Measurements from ENCODE around the gene RETN. TPM values are rescaled to one million over a fixed set of nuclear protein-coding genes. Genes with fewer than 3 reads are reported as not detected.
A peak's percentile ranks its signal among the peaks of the same experiment; 100 is the strongest.

The RETN gene
- total RNA-seq, 1 experiment from 2014 or later, result not detected

- H2AFZ ChIP-seq (ENCODE audit: low read depth, low read length, poor library complexity, severe bottlenecking), result no peak overlapping the region
- H3K4me3 ChIP-seq (replicated peaks in 1 of 2; ENCODE audit: low read depth in 1 of 2, low read length in 2 of 2), result no peak overlapping the region
- no peak overlapping the region for H3K4me2 ChIP-seq (ENCODE audit: low read length)
- H3K9me2 ChIP-seq (ENCODE audit: insufficient read depth), result no peaks in the 10 kb centered on the region
- ATAC-seq (no peak), DNase-seq (ENCODE audit: low read depth, low spot score) (no peak)
- H3K27ac ChIP-seq (ENCODE audit: low read depth, low read length), result no peak overlapping the region
- no peaks in the 10 kb centered on the region for H3K27me3 ChIP-seq (ENCODE audit: insufficient read depth, low read length)
- CTCF ChIA-PET, result interaction anchor here (1.0 to 1.1 kb wide), 3 partner anchors 12 to 158 kb away, joined by 3 to 7 read pairs (median 4); no protein-coding TSS in a partner anchor
- peaks cover 6 to 22% of the 10 kb centered on the region in 2 experiments; a peak in 3 of 4 replicates for H3K4me1 ChIP-seq (ENCODE audit: control insufficient read depth in 1 of 2, insufficient read depth in 2 of 2, low read length in 2 of 2)
- RAD21 ChIA-PET (ENCODE audit: low non-redundant PET in 1 of 2, low total read pairs in 2 of 2, uncharacterized antibody in 2 of 2, unreplicated experiment in 2 of 2), result no interaction called here
- TF ChIP-seq, protein P1, sequence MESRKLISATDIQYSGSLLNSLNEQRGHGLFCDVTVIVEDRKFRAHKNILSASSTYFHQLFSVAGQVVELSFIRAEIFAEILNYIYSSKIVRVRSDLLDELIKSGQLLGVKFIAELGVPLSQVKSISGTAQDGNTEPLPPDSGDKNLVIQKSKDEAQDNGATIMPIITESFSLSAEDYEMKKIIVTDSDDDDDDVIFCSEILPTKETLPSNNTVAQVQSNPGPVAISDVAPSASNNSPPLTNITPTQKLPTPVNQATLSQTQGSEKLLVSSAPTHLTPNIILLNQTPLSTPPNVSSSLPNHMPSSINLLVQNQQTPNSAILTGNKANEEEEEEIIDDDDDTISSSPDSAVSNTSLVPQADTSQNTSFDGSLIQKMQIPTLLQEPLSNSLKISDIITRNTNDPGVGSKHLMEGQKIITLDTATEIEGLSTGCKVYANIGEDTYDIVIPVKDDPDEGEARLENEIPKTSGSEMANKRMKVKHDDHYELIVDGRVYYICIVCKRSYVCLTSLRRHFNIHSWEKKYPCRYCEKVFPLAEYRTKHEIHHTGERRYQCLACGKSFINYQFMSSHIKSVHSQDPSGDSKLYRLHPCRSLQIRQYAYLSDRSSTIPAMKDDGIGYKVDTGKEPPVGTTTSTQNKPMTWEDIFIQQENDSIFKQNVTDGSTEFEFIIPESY (IDR thresholded peaks at IDR 0.05; ENCODE audit: extremely low read depth, insufficient replicate concordance, low read length), result no peak
- TF ChIP-seq SIN3A (IDR thresholded peaks at IDR 0.05; ENCODE audit: low read depth), result no peak
- TF ChIP-seq CTCF (IDR thresholded peaks at IDR 0.05 in 2 of 3, conservative IDR thresholded peaks at IDR 0.05 in 1 of 3; ENCODE audit: borderline replicate concordance in 1 of 3, insufficient read depth in 1 of 3, low read depth in 2 of 3, low read length in 2 of 3), result peak in 2 of 3 experiments; percentile 22 to 42; a peak in 4 of 6 replicates
- no peak for TF ChIP-seq RAD21 (IDR thresholded peaks at IDR 0.05; ENCODE audit: low read depth)
- H3K9ac ChIP-seq (ENCODE audit: low read length), result no peak overlapping the region
- H3K79me2 ChIP-seq (ENCODE audit: insufficient read depth, low read length), result peaks cover 17% of the 10 kb centered on the region
- intact Hi-C loops (cut with micrococcal nuclease), result no loop called here
- POLR2A ChIA-PET, result no interaction called here
- no TSS peak for BruUV-seq (replicated peaks)
- no peaks in the 10 kb centered on the region for H4K20me1 ChIP-seq (ENCODE audit: insufficient read depth)
- peaks cover 0 to 6% of the 10 kb centered on the region in 2 experiments; a peak in 1 of 4 replicates for H3K36me3 ChIP-seq (ENCODE audit: control insufficient read depth in 1 of 2, insufficient read depth in 2 of 2, low read length in 2 of 2)
- peaks cover 0 to 4% of the 10 kb centered on the region in 2 experiments; a peak in 1 of 4 replicates for H3K9me3 ChIP-seq (ENCODE audit: control insufficient read depth in 1 of 2, insufficient read depth in 1 of 2, low read depth in 1 of 2, low read length in 2 of 2)
Measured at GRCh38 chr19:7641290-7642276, 27.3 kb upstream of the RETN start.
